Aorta (tissue), 5 donors: ENCODE data around the gene FNDC3B. TPM values are rescaled to one million over a fixed set of nuclear protein-coding genes. Genes with fewer than 3 reads are reported as not detected.
A peak's percentile ranks its signal among the peaks of the same experiment; 100 is the strongest.
"Not testable (repeated sequence)": the region's sequence is repeated elsewhere in the genome, so short reads cannot be mapped to it uniquely, and the experiment has no call there.

Experiments used
- ATAC-seq: fragments of 200-7000 bp; cut with Tn5 transposase; one replicate; pipeline ENCODE4 v1.9.1; 2022; ENCODE audit warnings: moderate library complexity; ENCODE audit not compliant: low FRiP score
- DNase-seq, 2 donors: peaks; one replicate each; pipeline ENCODE4 v3.0.0-alpha.2; 2020
- H3K27ac ChIP-seq, 2 donors: one replicate each; pipeline ENCODE4 v1.5.1; 2013; ENCODE audit warnings: low read length in 2 of 2, mild to moderate bottlenecking in 2 of 2, moderate library complexity in 2 of 2, control low read depth in 1 of 2, inconsistent platforms in 1 of 2, low read depth in 1 of 2
- H3K27me3 ChIP-seq, 2 donors: one replicate each; pipeline ENCODE4 v1.6.1; 2013; ENCODE audit warnings: control low read depth in 1 of 2, low read length in 1 of 2, mild to moderate bottlenecking in 1 of 2, moderate library complexity in 1 of 2; ENCODE audit not compliant: insufficient read depth in 2 of 2, control insufficient read depth in 1 of 2
- H3K36me3 ChIP-seq, 2 donors: one replicate each; pipeline ENCODE4 v1.6.1; 2013; ENCODE audit warnings: control low read depth in 1 of 2, low read length in 1 of 2, mild to moderate bottlenecking in 1 of 2; ENCODE audit not compliant: insufficient read depth in 2 of 2, control insufficient read depth in 1 of 2
- H3K4me1 ChIP-seq, 2 donors: one replicate each; pipeline ENCODE4 v1.6.1; 2013; ENCODE audit warnings: low read length in 2 of 2, control low read depth in 1 of 2, mild to moderate bottlenecking in 1 of 2, moderate library complexity in 1 of 2; ENCODE audit not compliant: insufficient read depth in 2 of 2, control insufficient read depth in 1 of 2
- H3K4me3 ChIP-seq, 2 donors: one replicate each; pipeline ENCODE4 v1.5.1; 2013; ENCODE audit warnings: low read length in 2 of 2, control low read depth in 1 of 2, mild to moderate bottlenecking in 1 of 2
- H3K9me3 ChIP-seq: one replicate; pipeline ENCODE4 v1.6.1; 2013; ENCODE audit warnings: mild to moderate bottlenecking, low read length; ENCODE audit not compliant: control insufficient read depth
- WGBS, 2 donors: extraction: QIAGEN DNeasy Blood & Tissue Kit; methylation state at CpG; one replicate each; pipeline ENCODE4 v1.1.7; 2013; 5-methylcytosine and 5-hydroxymethylcytosine counted together
- intact Hi-C, 2 donors: fragments of 100-400 bp; cut with DNase I; formaldehyde crosslinking; loops; one replicate each; pipeline versions ENCODE4 v1.14.2 to v1.15.0; 2022
- polyA plus RNA-seq, 2 donors: library from polyadenylated mRNA; stranded (reverse); fragments of 200-250 nt; gene quantifications; one replicate each; pipeline ENCODE4 v1.2.3, GENCODE V29; 2013
- total RNA-seq, 2 donors: library from RNA; stranded (reverse); fragmentation: NEBNext Ultra II Directional; extraction: Animal tissue kit (Norgen Biotek cat#: 25700); gene quantifications; one replicate each; pipeline ENCODE4 v1.2.1, GENCODE V29; 2021
- donor health status: healthy with polysubstance abuse.
- donor health status: Bipolar disorder and iron deficiency.
- donor health status: DM: no; HTN: no; CAD: no.
- donor health status: DM: no; HTN: no; CAD: no.
- donor health status: DM: yes; HTN: yes; CAD: no.

Gene FNDC3B
- total and polyA plus RNA-seq, 4 donors: 12.5 to 239 (median 120) TPM

- ATAC-seq (no peak), DNase-seq (no peak)
- Histone ChIP-seq H3K36me3 (peaks cover 0 to 2% of the 10 kb centered on the region in 2 donors), H3K27ac (no peak overlapping the region), H3K27me3 (no peaks in the 10 kb centered on the region), H3K9me3 (no peaks in the 10 kb centered on the region), H3K4me1 (peaks cover 1 to 13% of the 10 kb centered on the region in 2 donors), H3K4me3 (no peak overlapping the region)
- intact Hi-C loops: loop anchor here in 1 of 2 donors (5.0 kb wide), 1 partner anchor 44 kb away; no protein-coding TSS in a partner anchor
- 92 to 100% methylated on average over 1 of the region's 1 CpG for WGBS, 2 donors
Measured at GRCh38 chr3:172086071-172086470, 46.7 kb downstream of the FNDC3B start.

- Histone ChIP-seq H3K9me3 (no peaks in the 10 kb centered on the region), H3K36me3 (peaks cover 0 to 2% of the 10 kb centered on the region in 2 donors), H3K4me3 (no peak overlapping the region), H3K27ac (no peak overlapping the region), H3K4me1 (peaks cover 1 to 13% of the 10 kb centered on the region in 2 donors), H3K27me3 (no peaks in the 10 kb centered on the region)
- ATAC-seq (no peak), DNase-seq (no peak)
- WGBS, 2 donors: 76 to 79% methylated on average over 4 of the region's 4 CpGs
- intact Hi-C loops: loop anchor here in 1 of 2 donors (5.0 kb wide), 1 partner anchor 45 kb away; no protein-coding TSS in a partner anchor
Measured at GRCh38 chr3:172087198-172087597, 47.8 kb downstream of the FNDC3B start.

- no peaks in the 10 kb centered on the region for H3K9me3 ChIP-seq
- intact Hi-C loops: loop anchor here in 1 of 2 donors (5.0 kb wide), 1 partner anchor 46 kb away; no protein-coding TSS in a partner anchor
- H3K36me3 ChIP-seq: peaks cover 0 to 2% of the 10 kb centered on the region in 2 donors
- DNase-seq (no peak), ATAC-seq (no peak)
- WGBS, 2 donors: 69 to 72% methylated on average over 7 of the region's 7 CpGs
- H3K4me3 ChIP-seq: no peak overlapping the region
- peaks cover 1 to 8% of the 10 kb centered on the region in 2 donors for H3K4me1 ChIP-seq
- H3K27ac ChIP-seq: no peak overlapping the region
- no peaks in the 10 kb centered on the region for H3K27me3 ChIP-seq
Measured at GRCh38 chr3:172087602-172088580, 48.5 kb downstream of the FNDC3B start.

- WGBS, 2 donors: 87 to 88% methylated on average over 4 of the region's 4 CpGs
- no peak for ATAC-seq
- H3K4me3 ChIP-seq: no peak overlapping the region
- no peaks in the 10 kb centered on the region for H3K36me3 ChIP-seq
- H3K27me3 ChIP-seq: no peaks in the 10 kb centered on the region
- H3K4me1 ChIP-seq: peaks cover 1 to 8% of the 10 kb centered on the region in 2 donors
- intact Hi-C loops: loop anchor here in 1 of 2 donors (5.0 kb wide), 1 partner anchor 47 kb away; no protein-coding TSS in a partner anchor
- no peak overlapping the region for H3K27ac ChIP-seq
- no peak for DNase-seq
- no peaks in the 10 kb centered on the region for H3K9me3 ChIP-seq
Measured at GRCh38 chr3:172089250-172089649, 49.9 kb downstream of the FNDC3B start.

DNA sequence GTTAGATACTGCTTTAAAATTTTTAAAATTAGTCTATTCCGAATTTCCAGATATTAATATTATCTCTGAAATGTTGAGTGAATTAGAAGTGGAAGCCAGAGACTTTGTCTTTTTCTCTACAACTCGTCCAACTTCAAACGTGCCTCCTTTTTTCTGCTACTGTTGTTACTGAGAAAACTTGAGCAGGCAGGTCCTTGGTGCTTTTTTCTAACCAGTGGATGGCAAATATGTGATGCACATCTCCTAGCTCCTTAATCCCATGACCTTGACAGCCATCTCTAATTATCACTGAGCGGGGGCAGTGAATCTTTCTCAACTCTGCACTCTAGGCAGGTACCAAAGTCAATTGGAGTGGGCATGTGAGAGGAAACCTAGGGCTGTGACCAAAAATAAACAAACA lies 50.7 kb downstream of the FNDC3B start:
- H3K4me1 ChIP-seq: peaks cover 1 to 8% of the 10 kb centered on the region in 2 donors

GRCh38 chr3:172092658-172093057 lies 53.3 kb downstream of the FNDC3B start:
- no peak for DNase-seq
- intact Hi-C loops: loop anchor here in 1 of 2 donors (10.0 kb wide), 1 partner anchor 48 kb away; no protein-coding TSS in a partner anchor
- Histone ChIP-seq H3K27me3 (no peaks in the 10 kb centered on the region), H3K36me3 (no peaks in the 10 kb centered on the region), H3K27ac (peak overlapping the region in 1 of 2 donors; percentile 57), H3K4me3 (no peak overlapping the region), H3K9me3 (no peaks in the 10 kb centered on the region), H3K4me1 (peaks cover 0 to 9% of the 10 kb centered on the region in 2 donors)
- no peak for ATAC-seq
- 71 to 73% methylated on average over 5 of the region's 5 CpGs for WGBS, 2 donors

More for the DNA sequence above, 50.7 kb downstream of the FNDC3B start:
- ATAC-seq: no peak
- H3K36me3 ChIP-seq: no peaks in the 10 kb centered on the region
- H3K4me3 ChIP-seq: no peak overlapping the region
- WGBS, 2 donors: 53 to 60% methylated on average over 4 of the region's 4 CpGs
- intact Hi-C loops: loop anchor here in 1 of 2 donors (10.0 kb wide), 1 partner anchor 45 kb away; no protein-coding TSS in a partner anchor
- H3K9me3 ChIP-seq: no peaks in the 10 kb centered on the region
- H3K27me3 ChIP-seq: no peaks in the 10 kb centered on the region
- DNase-seq: no peak
- no peak overlapping the region for H3K27ac ChIP-seq

- not testable (repeated sequence) for H3K4me3 ChIP-seq, H3K27ac ChIP-seq, H3K9me3 ChIP-seq, H3K36me3 ChIP-seq, ATAC-seq, H3K4me1 ChIP-seq, DNase-seq, H3K27me3 ChIP-seq
- intact Hi-C loops: loop anchor here in 1 of 2 donors (10.0 kb wide), 1 partner anchor 49 kb away; no protein-coding TSS in a partner anchor
- WGBS, 2 donors: 93 to 97% methylated on average over 11 of the region's 13 CpGs
Measured at GRCh38 chr3:172093581-172094443, 54.4 kb downstream of the FNDC3B start.
